Activated CD4-positive, alpha-beta T cell treated with anti-CD3 and anti-CD28 coated beads, Interleukin-2, amount 10 ng/mL, durations not matched to agents 7 days and 5 days (primary cell): ENCODE measurements around the gene TXN. TPM values are rescaled to one million over a fixed set of nuclear protein-coding genes. Genes with fewer than 3 reads are reported as not detected.
A peak's percentile ranks its signal among the peaks of the same experiment; 100 is the strongest.
"Not testable (repeated sequence)": the region's sequence is repeated elsewhere in the genome, so short reads cannot be mapped to it uniquely, and the experiment has no call there.

ENCODE experiments used
- CTCF ChIA-PET: fragments of 350-600 bp; sonication (Branson Sonifier 250); formaldehyde crosslinking; loops from one replicate; lab custom pipeline; 2021; ENCODE audit warnings: antibody characterized with exemption; lab: Charles Lee
- POLR2A ChIA-PET: fragments of 350-600 bp; sonication (Branson Sonifier 250); formaldehyde crosslinking; loops from one replicate; lab custom pipeline; 2021; ENCODE audit warnings: antibody characterized with exemption; lab: Charles Lee
- DNase-seq: peaks from one replicate; pipeline ENCODE4 v3.0.0-alpha.2; 2020
- H3K27ac Mint-ChIP-seq: one replicate; pipeline ENCODE4 v1.8.0; 2021; ENCODE audit warnings: mild to moderate bottlenecking, moderate library complexity, mixed read lengths
- H3K27me3 Mint-ChIP-seq: one replicate; pipeline ENCODE4 v1.8.0; 2021; ENCODE audit warnings: mixed read lengths
- H3K36me3 Mint-ChIP-seq: one replicate; pipeline ENCODE4 v1.8.0; 2021; ENCODE audit warnings: low read depth, mixed read lengths
- H3K4me1 Mint-ChIP-seq: one replicate; pipeline ENCODE4 v1.8.0; 2021; ENCODE audit warnings: mixed read lengths
- H3K4me3 Mint-ChIP-seq: one replicate; pipeline ENCODE4 v1.8.0; 2021; ENCODE audit warnings: mild to moderate bottlenecking, moderate library complexity, mixed read lengths
- H3K9me3 Mint-ChIP-seq: one replicate; pipeline ENCODE4 v1.8.0; 2021; ENCODE audit warnings: mixed read lengths
- total RNA-seq, 2 experiments: library from RNA; stranded (reverse); gene quantifications; one replicate each; pipeline ENCODE4 v1.2.3, GENCODE V29; 2021

TXN gene
- total RNA-seq, 2 experiments from 2014 or later: 206 to 209 TPM

DNA sequence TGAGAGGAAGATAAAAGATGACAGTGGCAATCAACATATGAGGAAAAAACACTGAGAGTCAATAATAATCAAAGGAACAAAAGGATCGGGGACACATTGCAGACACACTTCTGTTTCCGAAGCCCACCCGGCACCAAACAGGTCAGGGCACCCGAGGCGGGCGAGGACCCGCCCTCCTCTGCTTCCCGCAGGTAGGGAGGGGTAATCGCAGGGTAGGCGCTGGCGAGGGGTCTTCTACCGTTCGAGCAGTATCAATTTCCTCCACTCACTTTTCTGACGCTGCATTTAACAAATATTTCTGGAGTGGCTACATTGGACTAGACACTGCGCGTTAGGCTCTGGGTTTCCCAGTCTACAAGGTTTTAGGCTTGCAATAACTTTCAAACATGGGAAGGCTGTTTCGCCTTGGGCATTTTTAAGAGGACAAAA, 1.3 kb downstream of the TXN start:
- ChIA-PET CTCF (no interaction called here), POLR2A (no interaction called here)
- DNase-seq: peak; percentile 8
- no peaks in the 10 kb centered on the region for H3K9me3 Mint-ChIP-seq
- H3K36me3 Mint-ChIP-seq: peaks cover 19% of the 10 kb centered on the region
- H3K27me3 Mint-ChIP-seq: no peaks in the 10 kb centered on the region
- peak overlapping the region; percentile 98 for H3K4me3 Mint-ChIP-seq
- H3K27ac Mint-ChIP-seq: peak overlapping the region; percentile 99
- peaks cover 63% of the 10 kb centered on the region for H3K4me1 Mint-ChIP-seq

GRCh38 chr9:110254500-110254899, 1.8 kb downstream of the TXN start:
- no peak for DNase-seq
- Mint-ChIP-seq H3K36me3 (peaks cover 23% of the 10 kb centered on the region), H3K4me3 (peak overlapping the region; percentile 98), H3K27me3 (no peaks in the 10 kb centered on the region), H3K4me1 (peaks cover 65% of the 10 kb centered on the region), H3K27ac (peak overlapping the region; percentile 99), H3K9me3 (no peaks in the 10 kb centered on the region)
- CTCF ChIA-PET: no interaction called here
- POLR2A ChIA-PET: no interaction called here

GRCh38 chr9:110252509-110253139, 3.7 kb downstream of the TXN start:
- H3K36me3 Mint-ChIP-seq: peaks cover 31% of the 10 kb centered on the region
- H3K4me1 Mint-ChIP-seq: peaks cover 55% of the 10 kb centered on the region
- no peaks in the 10 kb centered on the region for H3K27me3 Mint-ChIP-seq
- no peak for DNase-seq
- CTCF ChIA-PET: interaction anchor here (0.7 kb wide), 1 partner anchor 106 kb away, joined by 3 read pairs; no protein-coding TSS in a partner anchor
- no peaks in the 10 kb centered on the region for H3K9me3 Mint-ChIP-seq
- POLR2A ChIA-PET: no interaction called here
- no peak overlapping the region for H3K27ac Mint-ChIP-seq
- H3K4me3 Mint-ChIP-seq: no peak overlapping the region

DNA sequence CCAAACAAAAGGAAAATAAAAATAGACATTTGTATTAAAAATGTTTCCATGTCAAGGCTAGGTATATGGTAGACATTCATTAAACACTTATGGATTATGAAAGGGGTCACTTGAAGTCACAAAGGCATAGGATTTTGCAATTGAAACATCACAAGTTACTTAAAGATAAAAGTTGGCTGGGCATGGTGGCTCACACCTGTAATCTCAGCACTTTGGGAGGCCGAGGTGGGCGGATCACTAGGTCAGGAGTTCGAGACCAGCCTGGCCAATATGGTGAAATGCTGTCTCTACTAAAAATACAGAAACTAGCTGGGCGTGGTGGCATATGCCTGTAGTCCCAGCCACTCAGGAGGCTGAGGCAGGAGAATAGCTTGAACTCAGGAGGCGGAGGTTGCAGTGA, 4.5 kb downstream of the TXN start:
- H3K27me3 Mint-ChIP-seq, CTCF ChIA-PET, H3K9me3 Mint-ChIP-seq, POLR2A ChIA-PET, DNase-seq, H3K27ac Mint-ChIP-seq, H3K4me3 Mint-ChIP-seq: not testable (repeated sequence)
- H3K4me1 Mint-ChIP-seq: peaks cover 47% of the 10 kb centered on the region
- peaks cover 37% of the 10 kb centered on the region for H3K36me3 Mint-ChIP-seq

DNA sequence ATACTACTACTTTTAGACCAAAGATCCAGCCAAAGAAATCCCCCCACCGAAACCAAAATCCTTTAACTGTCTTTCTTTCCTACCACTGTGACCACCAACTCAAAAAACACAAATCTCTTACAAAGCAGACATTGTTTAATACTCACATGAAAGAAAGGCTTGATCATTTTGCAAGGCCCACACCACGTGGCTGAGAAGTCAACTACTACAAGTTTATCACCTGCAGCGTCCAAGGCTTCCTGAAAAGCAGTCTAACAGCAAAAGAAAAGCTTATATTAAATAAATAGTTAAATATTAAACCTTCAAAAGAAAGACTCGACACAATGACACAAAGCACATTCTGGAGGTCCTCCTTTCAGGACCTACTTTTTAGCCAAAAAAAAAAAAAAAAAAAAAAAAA, 5.1 kb downstream of the TXN start:
- ChIA-PET POLR2A (no interaction called here), CTCF (no interaction called here)
- no peaks in the 10 kb centered on the region for H3K27me3 Mint-ChIP-seq
- peaks cover 47% of the 10 kb centered on the region for H3K4me1 Mint-ChIP-seq
- no peaks in the 10 kb centered on the region for H3K9me3 Mint-ChIP-seq
- no peak for DNase-seq
- no peak overlapping the region for H3K27ac Mint-ChIP-seq
- no peak overlapping the region for H3K4me3 Mint-ChIP-seq
- H3K36me3 Mint-ChIP-seq: peaks cover 41% of the 10 kb centered on the region

- peaks cover 41% of the 10 kb centered on the region for H3K4me1 Mint-ChIP-seq
- ChIA-PET CTCF (no interaction called here), POLR2A (no interaction called here)
- DNase-seq: no peak
- H3K27ac Mint-ChIP-seq: no peak overlapping the region
- H3K27me3 Mint-ChIP-seq: no peaks in the 10 kb centered on the region
- no peaks in the 10 kb centered on the region for H3K9me3 Mint-ChIP-seq
- H3K4me3 Mint-ChIP-seq: no peak overlapping the region
- peaks cover 39% of the 10 kb centered on the region for H3K36me3 Mint-ChIP-seq
Observed at GRCh38 chr9:110249603-110250002, 6.7 kb downstream of the TXN start.

DNA sequence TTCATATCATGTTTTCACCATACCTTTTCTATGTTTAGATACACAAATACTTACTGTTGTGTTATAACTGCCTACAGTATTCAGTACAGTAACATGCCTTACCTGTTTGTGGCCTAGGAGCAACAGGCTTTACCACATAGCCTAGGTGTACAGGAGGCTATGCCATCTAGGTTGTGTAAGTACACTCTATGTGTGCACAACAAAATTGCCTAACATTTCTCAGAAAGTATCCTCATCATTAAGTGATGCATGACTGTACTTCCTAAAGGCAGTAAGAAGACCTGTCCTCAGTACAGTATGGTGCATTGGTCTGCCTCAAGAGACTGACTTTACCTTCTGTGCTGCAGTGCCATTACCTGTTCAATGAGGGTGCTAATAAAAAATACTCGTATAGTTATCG, 7.9 kb downstream of the TXN start:
- Mint-ChIP-seq H3K9me3 (no peaks in the 10 kb centered on the region), H3K27ac (no peak overlapping the region), H3K36me3 (peaks cover 39% of the 10 kb centered on the region), H3K27me3 (no peaks in the 10 kb centered on the region), H3K4me1 (peaks cover 29% of the 10 kb centered on the region), H3K4me3 (no peak overlapping the region)
- CTCF ChIA-PET: no interaction called here
- POLR2A ChIA-PET: no interaction called here
- no peak for DNase-seq

DNA sequence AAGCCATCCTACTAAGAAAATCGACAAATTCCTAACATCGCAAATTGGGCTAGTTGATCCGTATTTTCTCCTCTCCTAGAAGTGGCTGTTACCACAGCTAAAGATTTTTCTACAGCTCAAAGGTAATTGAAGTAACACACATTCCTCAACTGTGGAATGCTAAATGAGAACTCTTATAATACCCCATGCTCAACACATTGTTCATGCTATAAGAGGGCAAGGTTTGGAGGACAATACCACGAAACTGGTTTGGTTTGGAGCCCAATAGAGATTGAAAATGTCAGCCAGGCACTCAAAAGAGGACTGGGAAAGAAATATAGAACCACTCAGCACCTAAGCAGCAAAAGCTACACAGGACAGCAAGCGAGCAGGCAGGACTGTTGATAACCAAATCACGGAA, 10.1 kb downstream of the TXN start:
- POLR2A ChIA-PET: no interaction called here
- Mint-ChIP-seq H3K4me1 (peaks cover 12% of the 10 kb centered on the region), H3K27me3 (no peaks in the 10 kb centered on the region), H3K9me3 (no peaks in the 10 kb centered on the region), H3K36me3 (peaks cover 46% of the 10 kb centered on the region), H3K4me3 (no peak overlapping the region), H3K27ac (no peak overlapping the region)
- DNase-seq: no peak
- CTCF ChIA-PET: no interaction called here

- CTCF ChIA-PET: no interaction called here
- Mint-ChIP-seq H3K4me3 (no peak overlapping the region), H3K36me3 (peaks cover 35% of the 10 kb centered on the region), H3K27ac (no peak overlapping the region), H3K9me3 (no peaks in the 10 kb centered on the region), H3K27me3 (no peaks in the 10 kb centered on the region), H3K4me1 (peaks cover 3% of the 10 kb centered on the region)
- POLR2A ChIA-PET: no interaction called here
- DNase-seq: no peak
Observed at GRCh38 chr9:110244616-110245015, 11.7 kb downstream of the TXN start.

- DNase-seq: no peak
- peaks cover 21% of the 10 kb centered on the region for H3K36me3 Mint-ChIP-seq
Observed at GRCh38 chr9:110241858-110242321, 14.4 kb downstream of the TXN start.

GRCh38 chr9:110241260-110241857, 14.9 kb downstream of the TXN start:
- Mint-ChIP-seq H3K27ac (no peak overlapping the region), H3K9me3 (no peaks in the 10 kb centered on the region), H3K27me3 (no peaks in the 10 kb centered on the region), H3K36me3 (peaks cover 16% of the 10 kb centered on the region), H3K4me1 (no peaks in the 10 kb centered on the region), H3K4me3 (no peak overlapping the region)
- no peak for DNase-seq
- ChIA-PET POLR2A (no interaction called here), CTCF (no interaction called here)

More at GRCh38 chr9:110241858-110242321, 14.4 kb downstream of the TXN start:
- H3K4me1 Mint-ChIP-seq: no peaks in the 10 kb centered on the region
- no peaks in the 10 kb centered on the region for H3K9me3 Mint-ChIP-seq
- POLR2A ChIA-PET: no interaction called here
- H3K27ac Mint-ChIP-seq: no peak overlapping the region
- CTCF ChIA-PET: no interaction called here
- H3K4me3 Mint-ChIP-seq: no peak overlapping the region
- H3K27me3 Mint-ChIP-seq: no peaks in the 10 kb centered on the region

DNA sequence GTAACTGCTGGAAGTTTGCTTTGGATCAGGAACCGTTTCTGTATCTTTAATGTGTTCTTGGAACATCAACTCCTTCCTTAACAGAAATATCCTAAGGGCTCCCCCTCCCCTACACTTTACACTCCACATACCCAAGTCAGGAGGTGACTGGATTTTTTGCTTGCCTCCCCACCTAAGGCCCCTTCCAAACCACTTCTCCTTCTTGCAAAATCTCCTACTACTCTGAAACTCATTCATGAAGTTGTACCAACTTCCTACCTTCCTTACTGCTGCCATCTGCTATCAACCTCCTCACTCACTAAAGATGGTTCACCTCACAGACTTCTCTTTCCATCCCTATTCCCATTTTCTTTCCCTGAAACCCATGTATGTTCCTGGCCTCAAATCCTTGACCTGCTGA, 16.1 kb downstream of the TXN start:
- no peaks in the 10 kb centered on the region for H3K4me1 Mint-ChIP-seq
- CTCF ChIA-PET: no interaction called here
- no peaks in the 10 kb centered on the region for H3K27me3 Mint-ChIP-seq

DNA sequence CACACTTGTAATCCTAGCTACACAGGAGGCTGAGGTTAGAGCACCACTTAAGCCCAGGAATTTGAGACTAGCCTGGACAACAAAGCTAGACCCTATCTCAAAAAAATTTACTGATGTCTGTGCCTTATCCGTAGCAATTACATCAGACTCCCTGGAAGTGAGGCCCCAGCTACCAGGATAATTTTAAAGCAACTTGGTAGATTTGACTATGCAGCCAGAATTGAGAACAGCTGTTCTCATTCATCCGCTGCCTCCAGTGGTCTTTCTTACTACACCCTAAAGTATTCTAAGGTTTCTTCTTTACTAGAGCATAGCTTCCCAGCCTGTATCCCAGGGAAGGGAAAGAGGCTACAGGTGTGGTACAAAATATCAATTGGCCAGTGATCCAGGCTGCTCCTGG, 28.0 kb downstream of the TXN start:
- ChIA-PET POLR2A (no interaction called here), CTCF (no interaction called here)
- no peaks in the 10 kb centered on the region for H3K9me3 Mint-ChIP-seq
- H3K36me3 Mint-ChIP-seq: no peaks in the 10 kb centered on the region
- H3K4me1 Mint-ChIP-seq: no peaks in the 10 kb centered on the region
- no peak for DNase-seq
- H3K27ac Mint-ChIP-seq: no peak overlapping the region
- H3K27me3 Mint-ChIP-seq: peaks cover 21% of the 10 kb centered on the region
- no peak overlapping the region for H3K4me3 Mint-ChIP-seq

More for the DNA sequence above, 16.1 kb downstream of the TXN start:
- no peak overlapping the region for H3K27ac Mint-ChIP-seq
- no peak for DNase-seq
- no peaks in the 10 kb centered on the region for H3K9me3 Mint-ChIP-seq
- POLR2A ChIA-PET: no interaction called here
- H3K36me3 Mint-ChIP-seq: peaks cover 13% of the 10 kb centered on the region
- no peak overlapping the region for H3K4me3 Mint-ChIP-seq

- Mint-ChIP-seq H3K27ac (no peak overlapping the region), H3K36me3 (no peaks in the 10 kb centered on the region), H3K27me3 (peaks cover 20% of the 10 kb centered on the region), H3K9me3 (no peaks in the 10 kb centered on the region), H3K4me3 (no peak overlapping the region), H3K4me1 (no peaks in the 10 kb centered on the region)
- DNase-seq: no peak
- ChIA-PET CTCF (no interaction called here), POLR2A (no interaction called here)
Observed at GRCh38 chr9:110224583-110224982, 31.7 kb downstream of the TXN start.
